ENCODE measurements around the gene GPT2. TPM values are rescaled to one million over a fixed set of nuclear protein-coding genes. Genes with fewer than 3 reads are reported as not detected.

Gene GPT2
- total RNA-seq, 1 donor from 2014 or later, result 7.9 TPM

DNA sequence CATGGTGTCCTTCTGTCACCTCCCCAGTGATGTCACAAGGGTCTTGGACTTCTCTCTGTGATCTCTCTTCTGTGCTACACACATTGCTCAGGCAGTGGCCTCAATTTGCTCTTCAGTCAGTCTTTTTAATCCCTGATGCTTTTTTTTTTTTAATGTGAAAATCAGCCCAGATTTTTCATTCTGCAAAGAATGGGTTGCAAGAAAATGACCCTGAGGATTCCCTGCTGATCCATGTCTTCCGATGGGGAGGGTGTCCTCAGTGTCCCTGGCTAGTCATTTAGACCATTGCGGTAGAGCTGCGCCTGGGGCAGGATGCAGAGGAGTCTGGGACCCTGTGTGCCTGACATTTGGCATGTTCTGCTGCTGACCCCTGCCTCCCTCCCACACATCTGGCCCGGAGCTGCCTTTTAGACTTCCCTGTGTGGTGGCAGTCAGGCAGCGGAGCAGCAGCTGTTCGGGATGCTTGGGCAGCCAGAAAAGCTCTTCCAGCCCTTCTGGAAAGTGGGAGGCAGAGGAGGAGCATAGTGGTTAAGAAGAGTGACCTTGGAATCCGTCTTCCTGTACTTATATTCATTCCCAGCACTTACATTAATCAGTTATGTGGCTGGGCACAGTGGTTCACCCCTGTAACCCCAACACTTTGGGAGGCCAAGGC, 12.3 kb downstream of the GPT2 start:
- intact Hi-C loops (cut with DNase I), result no loop called here
- Histone ChIP-seq H3K27ac (no peak overlapping the region), H3K36me3 (peaks cover 0 to 6% of the 10 kb centered on the region in 2 donors), H3K4me1 (no peaks in the 10 kb centered on the region), H3K27me3 (no peaks in the 10 kb centered on the region), H3K4me3 (no peak overlapping the region), H3K9me3 (no peaks in the 10 kb centered on the region)
- no peak for DNase-seq (ENCODE audit: low spot score in 2 of 2)
- no peak for TF ChIP-seq CTCF (IDR thresholded peaks at IDR 0.05)

GRCh38 chr16:46897471-46897870, 13.3 kb downstream of the GPT2 start:
- TF ChIP-seq CTCF (IDR thresholded peaks at IDR 0.05), result no peak
- H3K9me3 ChIP-seq, result no peaks in the 10 kb centered on the region
- DNase-seq (ENCODE audit: low spot score in 2 of 2), result no peak
- no peak overlapping the region for H3K4me3 ChIP-seq
- intact Hi-C loops (cut with DNase I), result no loop called here
- H3K36me3 ChIP-seq, result peaks cover 0 to 6% of the 10 kb centered on the region in 2 donors
- H3K27ac ChIP-seq, result no peak overlapping the region
- H3K27me3 ChIP-seq, result no peaks in the 10 kb centered on the region
- H3K4me1 ChIP-seq, result no peaks in the 10 kb centered on the region

DNA sequence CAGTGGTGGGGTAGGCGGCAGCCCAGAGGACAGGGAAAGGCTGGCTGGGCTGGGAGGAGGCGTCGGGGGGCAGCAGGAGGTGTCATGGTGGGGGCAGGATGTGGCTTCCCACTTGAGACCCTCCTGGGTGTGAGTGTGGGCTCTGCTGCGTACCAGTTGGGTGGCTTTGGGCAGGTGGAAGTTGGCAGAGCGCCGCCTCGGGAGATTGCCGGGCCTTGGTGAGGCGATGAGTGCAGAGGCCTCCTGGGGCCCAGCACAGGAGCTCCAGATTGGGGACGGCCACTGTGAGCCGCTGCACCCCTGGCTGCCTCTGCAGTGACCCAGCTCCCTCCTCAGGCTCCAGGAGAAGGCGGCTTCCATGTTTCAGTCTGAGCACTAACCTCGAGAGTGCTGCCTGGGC, 13.8 kb downstream of the GPT2 start:
- intact Hi-C loops (cut with DNase I), result no loop called here
- no peaks in the 10 kb centered on the region for H3K4me1 ChIP-seq
- peaks cover 0 to 6% of the 10 kb centered on the region in 2 donors for H3K36me3 ChIP-seq
- H3K9me3 ChIP-seq, result no peaks in the 10 kb centered on the region
- TF ChIP-seq CTCF (IDR thresholded peaks at IDR 0.05), result no peak
- H3K4me3 ChIP-seq, result no peak overlapping the region
- no peaks in the 10 kb centered on the region for H3K27me3 ChIP-seq
- no peak for DNase-seq (ENCODE audit: low spot score in 2 of 2)
- no peak overlapping the region for H3K27ac ChIP-seq

DNA sequence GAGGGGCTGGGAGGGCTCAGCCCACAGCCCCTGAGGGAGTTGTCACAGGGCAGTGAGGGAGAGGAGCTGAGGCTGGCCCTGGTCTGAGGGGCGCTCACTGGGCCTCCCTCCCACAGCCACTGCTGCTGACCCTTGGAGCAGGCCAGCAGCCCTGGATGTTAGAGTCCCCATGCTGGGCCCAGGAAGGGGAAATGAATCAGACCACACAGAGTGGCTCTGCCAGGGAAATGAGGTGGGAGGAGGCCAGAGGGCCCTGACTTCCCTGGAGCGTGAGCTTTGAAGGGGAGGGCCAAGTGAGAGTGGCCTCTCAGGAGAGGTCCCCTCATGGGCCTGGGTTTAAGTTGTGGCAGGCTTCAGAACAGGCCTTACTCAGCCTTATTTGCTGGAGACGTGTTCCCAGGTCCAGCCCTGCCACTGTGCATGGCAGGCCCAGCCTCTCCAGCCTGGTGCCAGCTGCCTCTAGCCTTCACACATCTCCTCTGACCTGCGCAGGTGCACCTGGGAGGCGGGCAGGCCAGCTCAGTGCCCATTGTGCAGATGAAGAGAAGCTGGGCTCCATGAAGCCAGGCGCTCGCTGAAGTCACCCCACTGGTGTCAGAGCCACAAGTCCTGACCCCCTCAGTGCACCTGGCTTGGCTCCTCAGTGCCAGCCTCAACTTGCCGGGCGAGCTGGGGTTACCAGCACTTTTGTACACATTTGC, 15.4 kb downstream of the GPT2 start:
- no peaks in the 10 kb centered on the region for H3K27me3 ChIP-seq
- H3K27ac ChIP-seq, result no peak overlapping the region
- H3K4me3 ChIP-seq, result no peak overlapping the region
- no peak for DNase-seq (ENCODE audit: low spot score in 2 of 2)
- TF ChIP-seq CTCF (IDR thresholded peaks at IDR 0.05), result no peak
- no peaks in the 10 kb centered on the region for H3K4me1 ChIP-seq
- peaks cover 0 to 6% of the 10 kb centered on the region in 2 donors for H3K36me3 ChIP-seq
- no peaks in the 10 kb centered on the region for H3K9me3 ChIP-seq
- intact Hi-C loops (cut with DNase I), result no loop called here

- DNase-seq (ENCODE audit: low spot score in 2 of 2), result no peak
- H3K27ac ChIP-seq, result no peak overlapping the region
- no peaks in the 10 kb centered on the region for H3K4me1 ChIP-seq
- intact Hi-C loops (cut with DNase I), result no loop called here
- no peaks in the 10 kb centered on the region for H3K27me3 ChIP-seq
- H3K9me3 ChIP-seq, result no peaks in the 10 kb centered on the region
- peaks cover 0 to 6% of the 10 kb centered on the region in 2 donors for H3K36me3 ChIP-seq
- H3K4me3 ChIP-seq, result no peak overlapping the region
- TF ChIP-seq CTCF (IDR thresholded peaks at IDR 0.05), result no peak
These were observed 16.5 kb downstream of the GPT2 start for GRCh38 chr16:46900455-46901235.
